Gastrocnemius medialis (tissue), 4 donors: ENCODE measurements around the gene PGA4. TPM values are rescaled to one million over a fixed set of nuclear protein-coding genes. Genes with fewer than 3 reads are reported as not detected.
A peak's percentile ranks its signal among the peaks of the same experiment; 100 is the strongest.
"Not testable (repeated sequence)": the region's sequence is repeated elsewhere in the genome, so short reads cannot be mapped to it uniquely, and the experiment has no call there.

ENCODE experiments used
- ATAC-seq, 2 donors: fragments of 150-250 bp; one replicate each; pipeline ENCODE4 v1.9.1; 2016
- DNase-seq, 2 donors: peaks; one replicate each; pipeline ENCODE4 v3.0.0-alpha.2; 2019
- H3K27ac ChIP-seq, 4 donors: fragments of 200-600 bp; sonication (generic); 1 replicate in 1 of 4; 2 replicates in 3 of 4; pipeline ENCODE4 v1.5.1; 2016 to 2018; ENCODE audit warnings: mild to moderate bottlenecking in 2 of 4, moderate library complexity in 1 of 4
- H3K27me3 ChIP-seq, 3 donors: fragments of 200-600 bp; sonication (generic) in 2 of 3; 1 replicate in 1 of 3; 2 replicates in 2 of 3; pipeline versions ENCODE4 v1.5.1 to v1.6.0; 2016 to 2019; ENCODE audit warnings: mild to moderate bottlenecking in 1 of 3, moderate library complexity in 1 of 3
- H3K36me3 ChIP-seq, 2 donors: fragments of 200-600 bp; sonication (generic) in 1 of 2; one replicate each; pipeline ENCODE4 v1.5.1; 2017 to 2018
- H3K4me1 ChIP-seq, 2 donors: fragments of 200-600 bp; sonication (generic) in 1 of 2; one replicate each; pipeline ENCODE4 v1.5.1; 2016 to 2017; ENCODE audit warnings: mild to moderate bottlenecking in 2 of 2
- H3K4me3 ChIP-seq, 4 donors: fragments of 200-600 bp; sonication (generic) in 3 of 4; 1 replicate in 1 of 4; 2 replicates in 3 of 4; pipeline ENCODE4 v1.5.1; 2016 to 2019; ENCODE audit warnings: mild to moderate bottlenecking in 2 of 4
- H3K9me3 ChIP-seq, 3 donors: fragments of 200-600 bp; sonication (generic) in 2 of 3; 1 replicate in 1 of 3; 2 replicates in 2 of 3; pipeline ENCODE4 v1.5.1; 2016 to 2019
- POLR2A ChIP-seq, 2 donors: fragments of 450-650 bp; IDR thresholded peaks; one replicate each; pipeline ENCODE4 v1.6.1; 2017; ENCODE audit warnings: antibody characterized with exemption in 2 of 2, mild to moderate bottlenecking in 2 of 2, moderate library complexity in 2 of 2
- in situ Hi-C, 4 donors: fragments of 200-750 bp; cut with MboI; loops; one replicate each; pipeline versions ENCODE4 v1.15.0 to v1.8.0; 2017; ENCODE audit warnings: low sequenced_read_pairs in 4 of 4
- intact Hi-C: fragments of 100-400 bp; cut with DNase I; formaldehyde crosslinking; loops from one replicate; pipeline ENCODE4 v1.15.1; 2023; ENCODE audit warnings: low total_unique reads
- total RNA-seq, 4 donors: library from RNA; depleted of rRNA; stranded (reverse); fragments of >200 nt; gene quantifications; one replicate each; pipeline versions ENCODE4 v1.1.0 to v1.2.3, GENCODE V29; 2016
- TF ChIP-seq, protein P1 (sequence below), 5 experiments: fragments of 450-650 bp in 3 of 5; fragments of 200-600 bp in 2 of 5; sonication (generic) in 2 of 5; IDR thresholded peaks in 4 of 5; conservative IDR thresholded peaks in 1 of 5; 1 replicate in 4 of 5; 2 replicates in 1 of 5; pipeline ENCODE4 v1.5.1; 2016 to 2019; ENCODE audit warnings: antibody characterized with exemption in 5 of 5, mild to moderate bottlenecking in 3 of 5, moderate library complexity in 3 of 5

Gene PGA4
- total RNA-seq, 4 donors from 2014 or later: 1.6 to 1.9 TPM; not detected in 2

DNA sequence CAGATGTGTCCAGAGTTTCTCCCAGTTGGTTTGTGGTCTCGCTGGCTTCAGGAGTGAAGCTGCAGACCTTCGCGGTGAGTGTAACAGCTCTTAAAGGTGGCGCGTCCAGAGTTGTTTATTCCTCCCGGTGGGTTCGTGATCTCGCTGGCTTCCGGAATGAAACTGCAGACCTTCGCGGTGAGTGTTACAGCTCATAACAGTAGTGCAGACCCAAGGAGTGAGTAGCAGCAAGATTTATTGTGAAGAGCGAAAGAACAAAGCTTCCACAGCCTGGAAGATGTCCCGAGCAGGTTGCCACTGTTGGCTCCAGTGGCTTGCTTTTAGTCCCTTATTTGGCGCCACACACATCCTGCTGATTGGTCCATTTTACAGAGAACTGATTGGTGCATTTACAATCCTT is 20.7 kb upstream of the PGA4 start:
- ATAC-seq (no peak), DNase-seq (no peak)
- no peaks in the 10 kb centered on the region for H3K4me1 ChIP-seq
- H3K36me3 ChIP-seq: no peaks in the 10 kb centered on the region
- intact Hi-C loops (no loop called here), in situ Hi-C loops (no loop called here)
- H3K9me3 ChIP-seq: no peaks in the 10 kb centered on the region
- H3K27me3 ChIP-seq: peaks cover 0 to 4% (median 0%) of the 10 kb centered on the region in 3 donors
- TF ChIP-seq, protein P1, sequence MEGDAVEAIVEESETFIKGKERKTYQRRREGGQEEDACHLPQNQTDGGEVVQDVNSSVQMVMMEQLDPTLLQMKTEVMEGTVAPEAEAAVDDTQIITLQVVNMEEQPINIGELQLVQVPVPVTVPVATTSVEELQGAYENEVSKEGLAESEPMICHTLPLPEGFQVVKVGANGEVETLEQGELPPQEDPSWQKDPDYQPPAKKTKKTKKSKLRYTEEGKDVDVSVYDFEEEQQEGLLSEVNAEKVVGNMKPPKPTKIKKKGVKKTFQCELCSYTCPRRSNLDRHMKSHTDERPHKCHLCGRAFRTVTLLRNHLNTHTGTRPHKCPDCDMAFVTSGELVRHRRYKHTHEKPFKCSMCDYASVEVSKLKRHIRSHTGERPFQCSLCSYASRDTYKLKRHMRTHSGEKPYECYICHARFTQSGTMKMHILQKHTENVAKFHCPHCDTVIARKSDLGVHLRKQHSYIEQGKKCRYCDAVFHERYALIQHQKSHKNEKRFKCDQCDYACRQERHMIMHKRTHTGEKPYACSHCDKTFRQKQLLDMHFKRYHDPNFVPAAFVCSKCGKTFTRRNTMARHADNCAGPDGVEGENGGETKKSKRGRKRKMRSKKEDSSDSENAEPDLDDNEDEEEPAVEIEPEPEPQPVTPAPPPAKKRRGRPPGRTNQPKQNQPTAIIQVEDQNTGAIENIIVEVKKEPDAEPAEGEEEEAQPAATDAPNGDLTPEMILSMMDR (IDR thresholded peaks at IDR 0.05 in 4 of 5, conservative IDR thresholded peaks at IDR 0.05 in 1 of 5): no peak
- no peak for TF ChIP-seq POLR2A (IDR thresholded peaks at IDR 0.05)
- H3K4me3 ChIP-seq: no peak overlapping the region
- H3K27ac ChIP-seq: no peak overlapping the region

DNA sequence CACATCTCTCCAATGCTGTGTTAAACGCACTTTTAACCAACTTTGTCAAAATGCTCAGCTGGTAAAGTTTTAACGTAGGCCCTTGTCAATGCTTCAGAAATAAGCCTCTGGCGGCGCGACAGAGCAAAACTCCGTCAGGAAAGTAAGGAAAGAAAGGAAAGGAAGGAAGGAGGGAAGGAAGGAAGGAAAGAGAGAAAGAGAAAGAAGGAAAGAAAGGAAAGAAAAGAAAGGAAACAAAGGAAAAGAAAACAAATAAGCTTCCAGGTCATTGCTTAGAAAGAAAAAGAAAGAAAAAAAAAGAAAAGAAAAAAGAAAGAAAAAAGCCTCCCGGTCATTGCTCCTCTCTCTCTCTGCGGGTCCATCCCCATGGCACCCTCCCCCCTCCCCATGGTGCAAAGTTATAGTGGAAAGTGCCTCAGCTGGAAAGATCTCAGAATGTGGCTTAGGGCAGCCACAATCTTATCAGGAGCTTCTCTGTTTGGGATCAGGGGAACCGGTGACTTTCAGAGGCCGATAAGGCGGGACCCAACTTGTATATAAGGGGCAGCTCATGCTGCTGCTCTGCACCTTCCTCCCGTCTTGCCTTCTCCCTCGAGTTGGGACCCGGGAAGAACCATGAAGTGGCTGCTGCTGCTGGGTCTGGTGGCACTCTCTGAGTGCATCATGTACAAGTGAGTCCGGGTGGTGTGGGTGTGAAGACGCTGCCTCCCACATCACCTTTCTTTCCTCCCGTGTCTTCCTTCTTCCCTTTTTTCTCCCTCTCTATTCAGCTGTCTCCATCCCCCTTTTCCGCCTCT is 19.0 kb upstream of the PGA4 start, which contains the start of gene PGA3:
TSS of gene PGA3 (plus strand) at position 566 of the 797 bp plus-strand sequence. CDS start at position 616, 50 bp downstream.
- H3K4me3 ChIP-seq, in situ Hi-C loops, DNase-seq, H3K27me3 ChIP-seq, H3K36me3 ChIP-seq, intact Hi-C loops, H3K27ac ChIP-seq, H3K4me1 ChIP-seq, ATAC-seq, H3K9me3 ChIP-seq: not testable (repeated sequence)

DNA sequence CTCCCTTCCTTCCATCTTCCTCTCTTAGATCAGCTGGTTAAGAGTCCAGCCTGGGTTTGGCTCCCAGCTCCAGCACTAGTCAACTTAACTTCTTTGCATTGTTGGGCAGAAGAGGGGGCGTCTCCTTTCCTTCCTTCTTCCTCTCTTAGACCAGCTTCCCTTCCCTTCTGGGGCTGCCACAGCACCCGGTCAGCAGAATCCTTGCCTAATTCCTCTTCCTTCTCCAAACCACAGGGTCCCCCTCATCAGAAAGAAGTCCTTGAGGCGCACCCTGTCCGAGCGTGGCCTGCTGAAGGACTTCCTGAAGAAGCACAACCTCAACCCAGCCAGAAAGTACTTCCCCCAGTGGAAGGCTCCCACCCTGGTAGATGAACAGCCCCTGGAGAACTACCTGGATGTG is 18.3 kb upstream of the PGA4 start:
- H3K4me3 ChIP-seq, H3K4me1 ChIP-seq, ATAC-seq, H3K27me3 ChIP-seq, DNase-seq, in situ Hi-C loops, intact Hi-C loops, H3K9me3 ChIP-seq, H3K27ac ChIP-seq, H3K36me3 ChIP-seq: not testable (repeated sequence)

- H3K4me1 ChIP-seq, H3K27me3 ChIP-seq, H3K4me3 ChIP-seq, intact Hi-C loops, H3K27ac ChIP-seq, DNase-seq, ATAC-seq, in situ Hi-C loops, H3K9me3 ChIP-seq, H3K36me3 ChIP-seq: not testable (repeated sequence)
These were observed 17.6 kb upstream of the PGA4 start for GRCh38 chr11:61204502-61205059.

DNA sequence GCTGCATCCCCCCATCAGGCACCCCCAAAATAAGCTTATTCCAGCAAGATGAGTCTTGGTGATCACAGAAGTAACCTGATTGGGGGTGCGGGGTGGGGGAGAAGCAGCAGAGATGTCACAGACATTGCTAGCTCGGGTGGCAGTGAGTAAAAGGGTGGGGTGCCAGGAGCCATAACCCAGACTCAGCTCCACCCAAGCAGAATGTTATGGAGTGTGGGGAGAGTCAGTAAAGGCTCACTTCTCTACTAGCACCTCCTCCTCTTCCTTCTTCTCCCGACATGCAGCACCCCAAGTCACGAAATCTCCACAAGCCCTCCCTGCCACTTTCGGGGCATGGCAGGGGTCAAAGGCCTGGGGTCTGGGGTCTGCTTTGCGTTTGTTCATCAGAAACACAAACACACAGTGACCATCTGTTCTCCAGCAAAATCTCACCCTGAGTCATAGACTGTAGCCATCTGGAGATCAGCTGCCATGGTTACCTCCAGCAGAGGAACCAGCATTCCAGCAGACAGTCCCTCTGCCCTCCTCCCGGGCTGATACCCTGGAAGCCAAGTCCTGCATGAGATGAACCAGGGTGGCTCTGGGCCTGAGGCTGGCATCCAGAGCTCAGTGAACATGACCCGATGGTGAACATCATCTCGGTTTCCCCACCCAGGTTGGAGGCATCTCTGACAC is 14.4 kb upstream of the PGA4 start:
- intact Hi-C loops: not testable (repeated sequence)

GRCh38 chr11:61210629-61211028 is 11.5 kb upstream of the PGA4 start:
- H3K9me3 ChIP-seq, intact Hi-C loops, H3K27ac ChIP-seq, in situ Hi-C loops, DNase-seq, H3K4me3 ChIP-seq, H3K4me1 ChIP-seq, H3K27me3 ChIP-seq, H3K36me3 ChIP-seq: not testable (repeated sequence)
- ATAC-seq: peak in 1 of 2 donors; percentile 13

More for the DNA sequence above, 14.4 kb upstream of the PGA4 start:
- DNase-seq, H3K36me3 ChIP-seq, in situ Hi-C loops, H3K9me3 ChIP-seq, H3K27ac ChIP-seq, ATAC-seq, H3K27me3 ChIP-seq, H3K4me1 ChIP-seq, H3K4me3 ChIP-seq: not testable (repeated sequence)

DNA sequence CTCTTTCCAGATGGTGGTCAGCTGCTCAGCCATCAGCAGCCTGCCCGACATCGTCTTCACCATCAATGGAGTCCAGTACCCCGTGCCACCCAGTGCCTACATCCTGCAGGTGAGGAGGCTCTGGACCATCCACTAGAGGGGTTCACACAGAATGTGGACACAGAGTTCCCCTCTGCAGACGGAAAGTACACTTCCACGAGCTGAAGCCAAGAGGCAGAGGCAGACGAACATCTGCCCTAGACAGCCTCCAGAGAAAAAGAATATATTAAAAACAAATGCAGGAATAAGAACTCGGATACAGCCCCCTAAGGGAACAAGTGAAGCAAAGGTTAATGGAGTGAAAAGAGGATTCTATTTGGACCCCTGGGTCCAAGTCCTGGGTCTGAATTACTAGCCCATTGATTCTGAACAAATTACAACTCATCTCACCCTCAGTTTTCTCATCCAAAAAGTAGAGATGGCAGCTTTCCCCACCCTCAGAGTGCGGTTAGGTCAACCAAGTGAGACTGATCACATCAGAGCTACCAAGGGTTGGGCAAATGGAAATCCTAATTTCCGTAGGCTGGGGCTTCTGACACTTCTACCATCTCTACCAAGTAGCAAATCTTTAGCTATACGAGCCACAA is 10.7 kb upstream of the PGA4 start:
- ATAC-seq, in situ Hi-C loops, H3K27me3 ChIP-seq, H3K4me3 ChIP-seq, H3K36me3 ChIP-seq, DNase-seq, H3K9me3 ChIP-seq, intact Hi-C loops, H3K4me1 ChIP-seq, H3K27ac ChIP-seq: not testable (repeated sequence)

GRCh38 chr11:61212202-61212601 is 9.9 kb upstream of the PGA4 start:
- ATAC-seq: peak in 1 of 2 donors; percentile 57

DNA sequence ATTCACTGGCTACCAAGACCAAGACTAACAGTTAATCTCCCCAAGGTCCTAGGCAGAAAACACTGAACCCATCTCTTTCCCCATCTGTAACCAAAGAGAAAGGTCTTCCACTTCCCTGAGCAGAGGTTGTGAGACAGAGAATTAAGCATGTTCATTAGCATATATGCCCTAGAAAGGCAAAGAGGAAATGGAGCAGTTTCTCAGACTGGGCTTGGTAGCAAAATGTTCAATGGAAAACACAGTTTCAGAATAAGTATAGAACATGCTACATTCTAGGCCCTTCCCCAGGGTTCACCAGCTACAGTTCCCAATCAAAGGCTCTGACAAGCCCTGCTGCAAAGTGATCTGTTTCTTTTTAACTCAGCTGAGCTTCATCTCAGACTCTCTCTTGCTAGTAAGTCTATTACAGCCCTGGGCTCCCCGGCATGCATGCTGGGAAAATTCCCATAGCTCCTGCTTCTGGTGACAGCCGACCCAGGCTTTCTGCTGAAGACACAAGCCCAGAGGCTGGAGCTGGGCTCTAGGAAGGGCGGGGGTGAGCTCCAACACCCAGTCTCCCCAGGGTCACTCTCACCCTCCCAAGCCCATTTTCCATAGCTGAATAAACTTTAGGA is 8.3 kb upstream of the PGA4 start:
- H3K27ac ChIP-seq, H3K4me1 ChIP-seq, H3K36me3 ChIP-seq, in situ Hi-C loops, H3K4me3 ChIP-seq, ATAC-seq, H3K9me3 ChIP-seq, DNase-seq, H3K27me3 ChIP-seq, intact Hi-C loops: not testable (repeated sequence)

More at GRCh38 chr11:61212202-61212601, 9.9 kb upstream of the PGA4 start:
- H3K36me3 ChIP-seq, DNase-seq, H3K4me1 ChIP-seq, in situ Hi-C loops, H3K9me3 ChIP-seq, H3K4me3 ChIP-seq, H3K27ac ChIP-seq, intact Hi-C loops, H3K27me3 ChIP-seq: not testable (repeated sequence)

DNA sequence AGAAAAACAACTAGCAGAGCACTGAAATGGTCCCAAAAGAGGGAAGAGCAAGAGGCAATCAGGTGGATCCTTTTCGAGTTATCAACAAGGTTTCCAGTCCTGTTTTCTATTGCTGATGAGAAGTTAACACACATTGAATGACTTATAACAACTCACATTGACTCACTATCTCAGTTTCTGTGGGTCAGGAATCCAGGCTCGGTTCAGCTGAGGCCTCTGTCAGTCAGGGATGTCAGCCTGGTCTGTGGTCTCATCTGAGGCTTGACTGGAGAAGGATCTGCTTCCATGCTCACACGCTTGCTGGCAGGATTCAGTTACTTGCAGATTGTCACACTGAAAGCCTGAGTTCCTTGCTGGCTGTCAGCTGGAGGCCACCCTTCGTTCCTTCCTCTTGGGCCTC is 3.8 kb upstream of the PGA4 start:
- H3K36me3 ChIP-seq, ATAC-seq, H3K27me3 ChIP-seq, H3K9me3 ChIP-seq, intact Hi-C loops, in situ Hi-C loops, DNase-seq, H3K27ac ChIP-seq, H3K4me3 ChIP-seq, H3K4me1 ChIP-seq: not testable (repeated sequence)
